SJCRH30 (cell line): Measurements from ENCODE around the gene SLC17A2. TPM values are rescaled to one million over a fixed set of nuclear protein-coding genes. Genes with fewer than 3 reads are reported as not detected.
"Not testable (repeated sequence)": the region's sequence is repeated elsewhere in the genome, so short reads cannot be mapped to it uniquely, and the experiment has no call there.

Experiments
- DNase-seq, 2 experiments: peaks; one replicate each; pipeline ENCODE4 v3.0.0-alpha.2; 2015 to 2020
- H3K27ac ChIP-seq: fragments of 250-450 bp; sonication (Bioruptor Pico); 2 replicates; pipeline ENCODE4 v1.5.1; 2020; ENCODE audit warnings: mild to moderate bottlenecking, moderate library complexity
- H3K27me3 ChIP-seq: fragments of 250-450 bp; sonication (Bioruptor Pico); 2 replicates; pipeline ENCODE4 v1.5.1; 2020; ENCODE audit warnings: mild to moderate bottlenecking, moderate library complexity
- H3K36me3 ChIP-seq: fragments of 250-450 bp; sonication (Bioruptor Pico); 2 replicates; pipeline ENCODE4 v1.5.1; 2020; ENCODE audit warnings: mild to moderate bottlenecking, moderate library complexity
- H3K4me1 ChIP-seq: fragments of 250-450 bp; sonication (Bioruptor Pico); 2 replicates; pipeline ENCODE4 v1.5.1; 2020; ENCODE audit warnings: mild to moderate bottlenecking, moderate library complexity
- H3K4me3 ChIP-seq: fragments of 250-450 bp; sonication (Bioruptor Pico); 2 replicates; pipeline ENCODE4 v1.5.1; 2020; ENCODE audit warnings: mild to moderate bottlenecking, moderate library complexity
- H3K9me3 ChIP-seq: fragments of 250-450 bp; sonication (Bioruptor Pico); replicated peaks from 2 replicates; pipeline ENCODE4 v1.5.1; 2020; ENCODE audit warnings: mild to moderate bottlenecking, moderate library complexity
- total RNA-seq: library from RNA; depleted of rRNA; stranded (reverse); fragments of >200 nt; shearing (Covaris generic); gene quantifications from 2 replicates; pipeline ENCODE4 v1.2.3, GENCODE V29; 2014

Gene SLC17A2
- total RNA-seq, 1 experiment from 2014 or later, result not detected

GRCh38 chr6:25960734-25961133, 30.2 kb upstream of the SLC17A2 start:
- DNase-seq, result no peak
- H3K9me3 ChIP-seq, result 0 out of 2 replicates have a peak, but pooled peaks cover 2% of the 10 kb centered on the region
- no peak overlapping the region for H3K4me3 ChIP-seq
- peaks cover 20% of the 10 kb centered on the region for H3K4me1 ChIP-seq
- H3K27ac ChIP-seq, result peak overlapping the region; percentile 81
- no peaks in the 10 kb centered on the region for H3K36me3 ChIP-seq
- H3K27me3 ChIP-seq, result no peaks in the 10 kb centered on the region

DNA sequence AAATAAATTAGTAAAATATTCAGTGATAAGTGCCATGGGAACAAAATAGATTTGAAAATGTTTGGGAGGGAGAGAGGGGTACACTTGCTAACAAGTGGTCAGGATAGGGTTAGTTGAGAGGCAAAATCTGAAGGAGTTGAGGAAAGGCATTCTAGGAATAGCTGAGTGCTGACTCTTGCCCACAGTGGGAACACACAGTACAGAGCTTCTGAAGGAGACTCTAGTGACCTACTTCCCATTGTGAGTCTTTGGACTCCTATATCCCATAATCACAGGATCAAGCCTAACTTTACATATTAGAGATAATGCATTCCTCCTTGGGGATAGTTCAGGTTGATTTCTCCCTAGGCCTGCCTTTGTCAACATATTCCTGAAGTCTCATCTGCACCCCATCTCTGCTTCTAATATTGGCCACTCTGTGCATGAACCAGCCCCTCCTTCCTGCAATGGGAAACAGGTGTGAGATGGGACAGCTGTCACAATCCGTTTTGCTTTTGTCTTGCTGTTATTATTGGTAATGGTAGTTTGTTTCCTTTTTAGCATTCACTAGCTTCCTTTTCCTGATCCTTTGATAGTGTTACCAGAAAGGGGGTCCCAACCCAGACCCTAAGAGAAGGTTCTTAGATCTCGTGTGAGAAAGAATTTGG, 29.5 kb upstream of the SLC17A2 start:
- Histone ChIP-seq H3K36me3 (no peaks in the 10 kb centered on the region), H3K4me1 (peaks cover 20% of the 10 kb centered on the region), H3K4me3 (peak overlapping the region; percentile 18; the same call in 1 of the 2 replicates), H3K27ac (peak overlapping the region; percentile 81), H3K9me3 (0 out of 2 replicates have a peak, but pooled peaks cover 2% of the 10 kb centered on the region), H3K27me3 (no peaks in the 10 kb centered on the region)
- peak; percentile 53 to 75 for DNase-seq

DNA sequence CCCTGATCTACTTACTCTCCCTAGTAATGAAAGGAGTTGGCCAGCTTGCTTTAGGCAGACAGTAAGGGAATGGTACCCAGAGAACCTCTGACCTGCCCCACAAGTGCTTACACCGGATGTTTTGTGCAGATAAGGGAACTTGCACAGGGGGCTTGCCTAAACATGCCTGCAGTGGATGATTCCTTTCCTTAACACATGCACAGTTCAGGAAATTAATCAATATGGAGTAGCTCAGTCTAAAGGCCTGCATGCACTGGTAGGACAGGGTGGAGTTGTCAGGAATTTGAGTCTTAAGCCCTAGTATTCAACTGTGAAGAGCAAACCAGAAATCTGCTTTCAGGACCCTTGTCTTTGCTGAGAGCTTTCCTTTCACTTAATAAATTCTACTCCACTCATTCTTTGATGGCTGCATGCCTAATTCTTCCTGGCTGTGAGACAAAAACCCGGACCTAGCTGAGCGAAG, 28.2 kb upstream of the SLC17A2 start:
- DNase-seq, result no peak
- Histone ChIP-seq H3K9me3 (0 out of 2 replicates have a peak, but pooled peaks cover 2% of the 10 kb centered on the region), H3K36me3 (no peaks in the 10 kb centered on the region), H3K4me3 (no peak overlapping the region), H3K27ac (no peak overlapping the region), H3K27me3 (no peaks in the 10 kb centered on the region), H3K4me1 (peaks cover 20% of the 10 kb centered on the region)

GRCh38 chr6:25956226-25956625, 25.7 kb upstream of the SLC17A2 start:
- Histone ChIP-seq H3K27ac (no peak overlapping the region), H3K4me1 (peaks cover 17% of the 10 kb centered on the region), H3K9me3 (0 out of 2 replicates have a peak, but pooled peaks cover 2% of the 10 kb centered on the region), H3K36me3 (no peaks in the 10 kb centered on the region), H3K27me3 (no peaks in the 10 kb centered on the region), H3K4me3 (no peak overlapping the region)
- no peak for DNase-seq

DNA sequence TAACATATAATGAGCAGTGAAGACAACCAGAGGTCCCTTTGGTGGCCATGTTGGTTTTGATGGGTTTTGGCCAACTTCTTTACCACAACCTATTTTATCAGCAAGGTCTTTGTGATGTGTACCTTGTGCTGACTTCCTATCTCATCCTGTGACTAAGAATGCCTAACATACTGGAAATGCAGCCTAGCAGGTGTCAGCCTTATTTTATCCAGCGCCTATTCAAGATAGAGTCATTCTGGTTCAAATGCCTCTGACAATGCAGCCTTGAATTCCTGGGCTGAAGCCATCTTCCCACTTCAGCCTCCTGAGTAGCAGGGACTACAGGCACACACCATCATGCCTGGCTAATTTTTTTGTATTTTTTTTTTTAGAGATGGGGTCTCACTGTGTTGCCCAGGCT, 24.3 kb upstream of the SLC17A2 start:
- peaks cover 6% of the 10 kb centered on the region for H3K4me1 ChIP-seq
- H3K9me3 ChIP-seq, result 0 out of 2 replicates have a peak, but pooled peaks cover 2% of the 10 kb centered on the region
- H3K27ac ChIP-seq, result no peak overlapping the region
- H3K4me3 ChIP-seq, result no peak overlapping the region
- H3K27me3 ChIP-seq, result no peaks in the 10 kb centered on the region
- no peaks in the 10 kb centered on the region for H3K36me3 ChIP-seq
- DNase-seq, result no peak

- no peak overlapping the region for H3K27ac ChIP-seq
- DNase-seq, result no peak
Observed at GRCh38 chr6:25953733-25954132, 23.2 kb upstream of the SLC17A2 start.

GRCh38 chr6:25952535-25952934, 22.0 kb upstream of the SLC17A2 start:
- Histone ChIP-seq H3K27me3 (no peaks in the 10 kb centered on the region), H3K4me1 (no peaks in the 10 kb centered on the region), H3K36me3 (no peaks in the 10 kb centered on the region), H3K27ac (no peak overlapping the region), H3K4me3 (no peak overlapping the region), H3K9me3 (no peaks in the 10 kb centered on the region)
- DNase-seq, result no peak

More at GRCh38 chr6:25953733-25954132, 23.2 kb upstream of the SLC17A2 start:
- no peak overlapping the region for H3K4me3 ChIP-seq
- H3K27me3 ChIP-seq, result no peaks in the 10 kb centered on the region
- H3K4me1 ChIP-seq, result no peaks in the 10 kb centered on the region
- no peaks in the 10 kb centered on the region for H3K9me3 ChIP-seq
- H3K36me3 ChIP-seq, result no peaks in the 10 kb centered on the region

DNA sequence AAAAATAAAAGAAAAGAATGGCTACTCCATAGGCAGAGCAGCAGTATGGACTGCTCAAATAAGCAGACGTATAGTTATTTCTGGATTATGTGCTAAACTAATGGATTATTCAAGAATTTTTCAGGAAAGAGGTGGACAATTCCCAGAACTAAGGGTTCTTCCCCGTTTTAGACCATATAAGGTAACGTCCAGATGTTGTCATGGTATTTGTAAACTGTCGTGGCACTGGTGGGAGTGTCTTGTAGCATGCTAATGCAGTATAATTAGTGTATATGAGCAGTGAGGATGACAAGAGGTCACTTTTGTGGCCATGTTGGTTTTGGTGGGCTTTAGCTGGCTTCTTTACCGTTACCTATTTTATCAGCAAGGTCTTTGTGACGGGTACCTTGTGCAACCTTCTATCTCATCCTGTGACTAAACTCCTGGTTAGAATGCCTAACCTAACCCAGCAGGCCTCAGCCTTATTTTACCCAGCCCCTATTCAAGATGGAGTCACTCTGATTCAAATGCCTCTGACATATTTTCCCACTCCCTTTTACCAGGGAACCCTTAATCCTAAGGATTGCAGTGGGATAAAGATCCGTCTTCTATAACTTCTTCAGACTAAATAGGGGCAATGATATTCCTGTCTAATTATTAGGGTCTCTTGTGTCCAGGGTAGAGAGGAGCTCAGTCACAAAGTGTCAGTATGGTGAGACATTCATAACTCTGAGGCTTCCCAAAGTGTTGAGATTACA, 21.0 kb upstream of the SLC17A2 start:
- no peaks in the 10 kb centered on the region for H3K36me3 ChIP-seq
- H3K4me1 ChIP-seq, result no peaks in the 10 kb centered on the region
- no peak overlapping the region for H3K4me3 ChIP-seq
- H3K27me3 ChIP-seq, result no peaks in the 10 kb centered on the region
- DNase-seq, result no peak
- H3K9me3 ChIP-seq, result no peaks in the 10 kb centered on the region
- no peak overlapping the region for H3K27ac ChIP-seq

GRCh38 chr6:25950297-25950696, 19.8 kb upstream of the SLC17A2 start:
- no peak for DNase-seq
- Histone ChIP-seq H3K9me3 (no peaks in the 10 kb centered on the region), H3K27ac (no peak overlapping the region), H3K27me3 (no peaks in the 10 kb centered on the region), H3K36me3 (no peaks in the 10 kb centered on the region), H3K4me1 (no peaks in the 10 kb centered on the region), H3K4me3 (no peak overlapping the region)

DNA sequence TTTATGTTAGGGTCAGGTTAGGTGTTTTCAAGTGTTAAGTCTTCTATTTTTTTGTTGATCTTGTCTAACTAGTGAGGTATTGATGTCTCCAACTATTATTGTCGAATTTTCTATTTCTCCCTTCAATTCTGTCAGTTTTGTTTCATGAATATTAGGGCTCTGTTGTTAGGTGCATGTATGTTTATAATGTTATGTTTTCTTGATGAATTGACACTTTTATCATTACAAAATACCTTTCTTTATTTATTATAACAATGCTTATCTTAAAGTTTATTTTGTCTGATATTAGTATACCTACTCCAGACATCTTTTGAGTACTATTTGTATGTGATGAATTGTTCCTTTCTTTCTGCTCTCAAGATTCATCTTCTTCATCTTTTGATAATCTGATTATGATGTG, 19.2 kb upstream of the SLC17A2 start:
- Histone ChIP-seq H3K27me3 (no peaks in the 10 kb centered on the region), H3K27ac (no peak overlapping the region), H3K36me3 (no peaks in the 10 kb centered on the region), H3K9me3 (no peaks in the 10 kb centered on the region), H3K4me1 (no peaks in the 10 kb centered on the region), H3K4me3 (no peak overlapping the region)
- no peak for DNase-seq

- DNase-seq, H3K27ac ChIP-seq, H3K4me3 ChIP-seq, H3K4me1 ChIP-seq, H3K9me3 ChIP-seq, H3K27me3 ChIP-seq, H3K36me3 ChIP-seq: not testable (repeated sequence)
Observed at GRCh38 chr6:25947492-25947891, 17.0 kb upstream of the SLC17A2 start.

DNA sequence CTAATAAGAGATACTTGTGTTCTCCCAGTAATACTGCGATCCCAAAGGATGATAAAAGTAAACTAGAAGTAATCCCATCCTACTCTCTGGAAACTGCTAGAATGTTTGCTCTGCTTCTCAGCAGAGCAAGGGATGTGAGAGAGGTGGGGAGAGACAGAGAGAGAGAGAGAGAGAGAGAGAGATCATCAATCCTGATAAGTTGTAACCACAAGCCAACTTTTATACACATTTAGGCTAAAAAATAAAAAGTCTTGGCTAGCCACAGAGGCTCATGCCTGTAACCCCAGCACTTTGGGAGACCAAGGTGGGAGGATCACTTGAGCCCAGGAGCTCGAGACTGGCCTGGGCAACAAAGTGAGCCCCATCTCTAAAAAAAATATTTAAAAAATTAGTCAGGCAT, 16.1 kb upstream of the SLC17A2 start:
- no peak overlapping the region for H3K27ac ChIP-seq
- no peak for DNase-seq
- no peak overlapping the region for H3K4me3 ChIP-seq
- H3K4me1 ChIP-seq, result no peaks in the 10 kb centered on the region
- no peaks in the 10 kb centered on the region for H3K36me3 ChIP-seq
- H3K27me3 ChIP-seq, result no peaks in the 10 kb centered on the region
- no peaks in the 10 kb centered on the region for H3K9me3 ChIP-seq

- not testable (repeated sequence) for H3K27ac ChIP-seq, DNase-seq, H3K27me3 ChIP-seq, H3K4me3 ChIP-seq, H3K9me3 ChIP-seq, H3K36me3 ChIP-seq, H3K4me1 ChIP-seq
Observed at GRCh38 chr6:25945738-25946137, 15.2 kb upstream of the SLC17A2 start.

- H3K27me3 ChIP-seq, result no peaks in the 10 kb centered on the region
- no peak overlapping the region for H3K4me3 ChIP-seq
- no peaks in the 10 kb centered on the region for H3K36me3 ChIP-seq
- no peak overlapping the region for H3K27ac ChIP-seq
- no peaks in the 10 kb centered on the region for H3K4me1 ChIP-seq
- no peak for DNase-seq
- no peaks in the 10 kb centered on the region for H3K9me3 ChIP-seq
Observed at GRCh38 chr6:25944688-25945574, 14.4 kb upstream of the SLC17A2 start.

DNA sequence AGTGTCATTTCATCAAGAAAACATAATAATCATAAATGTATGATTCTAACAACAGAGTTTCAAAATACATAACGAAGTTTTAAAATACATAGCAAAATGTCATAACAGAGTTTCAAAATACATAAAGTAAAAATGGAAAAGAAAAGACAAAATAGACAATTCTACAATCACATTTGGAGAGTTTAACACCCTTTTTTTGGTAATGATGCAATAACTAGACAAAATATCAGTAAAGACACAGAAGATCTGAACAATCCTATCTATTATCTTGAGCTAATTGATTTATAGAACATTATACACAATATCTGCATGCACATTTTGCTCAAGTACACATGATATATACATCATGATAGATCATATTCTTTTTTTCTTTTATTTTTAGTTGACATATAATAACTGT, 13.4 kb upstream of the SLC17A2 start:
- Histone ChIP-seq H3K4me3 (no peak overlapping the region), H3K9me3 (no peaks in the 10 kb centered on the region), H3K27ac (no peak overlapping the region), H3K27me3 (no peaks in the 10 kb centered on the region), H3K4me1 (no peaks in the 10 kb centered on the region), H3K36me3 (no peaks in the 10 kb centered on the region)
- no peak for DNase-seq
